Smooth muscle cell (in vitro differentiated cells): ENCODE results near the gene USPL1. TPM values are rescaled to one million over a fixed set of nuclear protein-coding genes. Genes with fewer than 3 reads are reported as not detected.

Source experiments
- DNase-seq: peaks from one replicate; lab custom pipeline; 2025; ENCODE audit not compliant: unreplicated experiment; lab: John Stamatoyannopoulos, UW
- H2AFZ ChIP-seq: fragments of 200-600 bp; sonication (generic); 2 replicates; pipeline ENCODE4 v1.6.0; 2016; ENCODE audit warnings: antibody characterized with exemption, low read depth, mild to moderate bottlenecking
- H3F3A ChIP-seq: fragments of 200-600 bp; sonication (generic); 2 replicates; pipeline ENCODE4 v1.6.0; 2017; ENCODE audit warnings: antibody characterized with exemption, low read depth
- H3K27ac ChIP-seq: fragments of 200-600 bp; sonication (generic); 2 replicates; pipeline ENCODE4 v1.5.1; 2016; ENCODE audit warnings: low read depth, mild to moderate bottlenecking
- H3K27me3 ChIP-seq: fragments of 200-600 bp; sonication (generic); 2 replicates; pipeline ENCODE4 v1.6.1; 2016; ENCODE audit warnings: low read depth, mild to moderate bottlenecking
- H3K36me3 ChIP-seq: fragments of 200-600 bp; sonication (generic); 2 replicates; pipeline ENCODE4 v1.5.1; 2016; ENCODE audit warnings: low read depth
- H3K4me1 ChIP-seq: fragments of 200-600 bp; sonication (generic); 2 replicates; pipeline ENCODE4 v1.5.1; 2016; ENCODE audit warnings: low read depth
- H3K4me2 ChIP-seq: fragments of 200-600 bp; sonication (generic); 2 replicates; pipeline ENCODE4 v1.6.0; 2016; ENCODE audit warnings: mild to moderate bottlenecking
- H3K4me3 ChIP-seq: fragments of 200-600 bp; sonication (generic); 2 replicates; pipeline ENCODE4 v1.5.1; 2016; ENCODE audit warnings: mild to moderate bottlenecking
- H3K79me2 ChIP-seq: fragments of 200-600 bp; sonication (generic); 2 replicates; pipeline ENCODE4 v1.6.0; 2016; ENCODE audit warnings: low read depth, mild to moderate bottlenecking
- H3K9ac ChIP-seq: fragments of 200-600 bp; sonication (generic); 2 replicates; pipeline ENCODE4 v1.6.0; 2016; ENCODE audit warnings: low read depth
- H3K9me3 ChIP-seq: fragments of 200-600 bp; sonication (generic); replicated peaks from 2 replicates; pipeline ENCODE4 v1.5.1; 2016; ENCODE audit warnings: low read depth
- H4K20me1 ChIP-seq: fragments of 200-600 bp; sonication (generic); 2 replicates; pipeline ENCODE4 v1.6.0; 2016; ENCODE audit warnings: low read depth
- WGBS: methylation state at CpG from one replicate; pipeline ENCODE4 v1.1.7; 2016; ENCODE audit warnings: low lambda C conversion rate; 5-methylcytosine and 5-hydroxymethylcytosine counted together
- polyA plus RNA-seq: library from polyadenylated mRNA; unstranded; fragments of >200 nt; fragmentation: Nextera tagmentation; extraction: Ambion mirVana; gene quantifications from 2 replicates; pipeline ENCODE4 v1.2.1, GENCODE V29; 2016
- total RNA-seq: library from RNA; depleted of rRNA; stranded (reverse); fragments of >200 nt; gene quantifications from 2 replicates; pipeline ENCODE4 v1.2.3, GENCODE V29; 2014
- TF ChIP-seq, protein P1 (sequence below): fragments of 200-600 bp; sonication (generic); IDR thresholded peaks from 2 replicates; pipeline ENCODE4 v1.5.1; 2017; ENCODE audit warnings: borderline replicate concordance, mild to moderate bottlenecking, antibody characterized with exemption; ENCODE audit not compliant: insufficient read depth, poor library complexity, severe bottlenecking

USPL1 gene
- total and polyA plus RNA-seq, 2 experiments from 2014 or later: 12.3 to 33.3 TPM

DNA sequence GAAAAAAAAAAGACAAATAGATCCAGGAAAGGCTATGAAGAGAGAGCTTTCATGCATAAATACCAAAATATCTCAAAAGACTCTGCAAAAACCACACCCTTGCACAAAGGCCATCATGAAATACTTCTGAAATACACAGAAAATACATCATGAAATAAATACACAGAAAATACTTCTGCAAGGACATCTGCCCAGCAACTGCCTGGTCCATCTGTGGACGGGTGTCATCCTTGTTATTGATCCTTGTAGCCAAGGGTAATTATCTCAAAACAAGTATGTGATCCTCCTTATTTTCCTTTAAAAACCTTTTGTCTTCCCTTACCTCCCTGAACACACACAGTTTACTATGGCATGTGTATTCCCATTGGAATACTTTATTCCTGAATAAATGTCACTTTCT, 6.9 kb downstream of the USPL1 start:
- H3K27me3 ChIP-seq: no peaks in the 10 kb centered on the region
- H4K20me1 ChIP-seq: peaks cover 56% of the 10 kb centered on the region
- no peak overlapping the region for H3K9ac ChIP-seq
- H2AFZ ChIP-seq: no peak overlapping the region
- no peak overlapping the region for H3K4me3 ChIP-seq
- no peak for DNase-seq
- TF ChIP-seq, protein P1, sequence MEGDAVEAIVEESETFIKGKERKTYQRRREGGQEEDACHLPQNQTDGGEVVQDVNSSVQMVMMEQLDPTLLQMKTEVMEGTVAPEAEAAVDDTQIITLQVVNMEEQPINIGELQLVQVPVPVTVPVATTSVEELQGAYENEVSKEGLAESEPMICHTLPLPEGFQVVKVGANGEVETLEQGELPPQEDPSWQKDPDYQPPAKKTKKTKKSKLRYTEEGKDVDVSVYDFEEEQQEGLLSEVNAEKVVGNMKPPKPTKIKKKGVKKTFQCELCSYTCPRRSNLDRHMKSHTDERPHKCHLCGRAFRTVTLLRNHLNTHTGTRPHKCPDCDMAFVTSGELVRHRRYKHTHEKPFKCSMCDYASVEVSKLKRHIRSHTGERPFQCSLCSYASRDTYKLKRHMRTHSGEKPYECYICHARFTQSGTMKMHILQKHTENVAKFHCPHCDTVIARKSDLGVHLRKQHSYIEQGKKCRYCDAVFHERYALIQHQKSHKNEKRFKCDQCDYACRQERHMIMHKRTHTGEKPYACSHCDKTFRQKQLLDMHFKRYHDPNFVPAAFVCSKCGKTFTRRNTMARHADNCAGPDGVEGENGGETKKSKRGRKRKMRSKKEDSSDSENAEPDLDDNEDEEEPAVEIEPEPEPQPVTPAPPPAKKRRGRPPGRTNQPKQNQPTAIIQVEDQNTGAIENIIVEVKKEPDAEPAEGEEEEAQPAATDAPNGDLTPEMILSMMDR: no peak
- 96% methylated on average over 1 of the region's 1 CpG for WGBS
- no peaks in the 10 kb centered on the region for H3K9me3 ChIP-seq
- no peaks in the 10 kb centered on the region for H3K36me3 ChIP-seq
- peaks cover 99% of the 10 kb centered on the region for H3K79me2 ChIP-seq
- H3K4me2 ChIP-seq: no peak overlapping the region
- no peaks in the 10 kb centered on the region for H3F3A ChIP-seq
- no peak overlapping the region for H3K27ac ChIP-seq
- peaks cover 15% of the 10 kb centered on the region for H3K4me1 ChIP-seq

DNA sequence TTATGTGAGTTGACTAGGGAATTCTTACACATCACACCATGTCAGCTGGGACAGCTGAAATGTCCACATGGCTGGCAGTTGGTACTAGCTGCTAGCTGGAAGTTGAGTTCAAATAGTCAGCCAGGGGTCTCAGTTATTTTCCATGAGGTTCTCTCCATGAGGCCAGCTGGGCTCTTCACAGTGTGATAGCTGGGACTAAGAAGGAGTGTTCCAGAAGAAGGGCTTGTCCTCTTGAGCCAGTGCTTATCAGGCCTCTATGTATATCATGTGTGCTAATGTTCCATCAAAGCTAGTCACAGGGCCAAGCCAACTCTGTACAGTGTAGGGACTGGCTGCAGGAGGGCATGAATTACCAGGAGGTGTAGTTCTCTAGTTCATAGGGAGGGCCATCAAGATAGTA, 11.8 kb downstream of the USPL1 start:
- Histone ChIP-seq H2AFZ (no peak overlapping the region), H3K4me1 (no peaks in the 10 kb centered on the region), H3K27me3 (no peaks in the 10 kb centered on the region), H4K20me1 (peaks cover 55% of the 10 kb centered on the region), H3F3A (no peaks in the 10 kb centered on the region), H3K79me2 (peaks cover 96% of the 10 kb centered on the region), H3K4me3 (no peak overlapping the region), H3K9ac (no peak overlapping the region), H3K9me3 (no peaks in the 10 kb centered on the region), H3K27ac (no peak overlapping the region), H3K4me2 (no peak overlapping the region), H3K36me3 (peaks cover 17% of the 10 kb centered on the region)
- no peak for DNase-seq
- TF ChIP-seq, protein P1: no peak

DNA sequence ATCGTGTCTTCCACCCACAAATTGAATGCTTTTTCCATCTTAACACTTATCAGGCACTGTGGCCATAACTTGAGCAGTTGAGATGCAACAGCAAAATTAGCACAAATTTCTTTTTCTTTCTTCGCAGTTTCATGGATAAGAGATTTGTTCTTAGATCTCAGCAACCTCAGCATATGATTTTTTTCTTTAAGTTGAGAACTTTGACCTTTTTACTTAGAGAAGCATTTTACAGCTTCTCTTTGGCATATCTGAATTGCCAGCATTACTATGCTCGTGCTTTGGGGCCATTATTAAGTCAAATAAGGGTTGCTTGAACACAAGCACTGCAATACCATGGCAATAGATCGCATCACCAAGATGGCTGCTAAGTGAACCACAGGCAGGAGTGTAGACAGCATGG, 16.1 kb downstream of the USPL1 start:
- Histone ChIP-seq H3F3A (no peaks in the 10 kb centered on the region), H4K20me1 (peaks cover 70% of the 10 kb centered on the region), H3K4me1 (no peaks in the 10 kb centered on the region), H3K79me2 (peaks cover 94% of the 10 kb centered on the region), H2AFZ (no peak overlapping the region), H3K9ac (no peak overlapping the region), H3K4me2 (no peak overlapping the region), H3K36me3 (peaks cover 17% of the 10 kb centered on the region), H3K9me3 (no peaks in the 10 kb centered on the region), H3K4me3 (no peak overlapping the region), H3K27ac (no peak overlapping the region), H3K27me3 (no peaks in the 10 kb centered on the region)
- 99% methylated on average over 4 of the region's 4 CpGs for WGBS
- DNase-seq: no peak
- TF ChIP-seq, protein P1: no peak

DNA sequence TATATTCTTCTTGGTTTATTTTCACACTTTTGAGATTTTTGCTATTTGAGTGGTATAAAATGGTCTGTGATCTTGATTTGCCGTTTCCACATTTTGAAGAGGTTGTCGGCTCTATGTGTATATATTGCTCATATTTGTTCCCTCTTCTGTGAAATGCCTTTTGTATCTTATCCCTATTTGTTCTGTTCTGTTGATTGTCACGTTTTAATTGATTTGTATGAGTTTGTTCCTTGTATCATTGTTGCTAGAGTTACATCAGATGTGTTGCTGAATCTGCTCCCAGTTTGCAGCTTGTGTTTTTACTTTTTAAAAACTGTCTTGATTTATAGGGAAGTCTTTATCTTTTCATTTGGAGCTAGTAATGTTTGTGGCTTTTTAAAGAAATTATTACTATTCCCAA, 17.1 kb downstream of the USPL1 start:
- Histone ChIP-seq H3K36me3 (peaks cover 17% of the 10 kb centered on the region), H3K9me3 (no peaks in the 10 kb centered on the region), H2AFZ (no peak overlapping the region), H3F3A (no peaks in the 10 kb centered on the region), H3K27ac (no peak overlapping the region), H3K4me2 (no peak overlapping the region), H3K4me1 (no peaks in the 10 kb centered on the region), H3K9ac (no peak overlapping the region), H3K27me3 (no peaks in the 10 kb centered on the region), H4K20me1 (peaks cover 66% of the 10 kb centered on the region), H3K4me3 (no peak overlapping the region), H3K79me2 (peaks cover 89% of the 10 kb centered on the region)
- 94% methylated on average over 3 of the region's 3 CpGs for WGBS
- TF ChIP-seq, protein P1: no peak
- DNase-seq: no peak
